IPS-NIHi7 (cell line): Measurements from ENCODE around the gene AFAP1L2.
"Not testable (repeated sequence)": the region's sequence is repeated elsewhere in the genome, so short reads cannot be mapped to it uniquely, and the experiment has no call there.

ENCODE experiments used
- DNase-seq: peaks from one replicate; pipeline ENCODE4 v3.0.0; 2012; ENCODE audit warnings: mixed read lengths; ENCODE audit errors: extremely low spot score

Gene AFAP1L2

DNA sequence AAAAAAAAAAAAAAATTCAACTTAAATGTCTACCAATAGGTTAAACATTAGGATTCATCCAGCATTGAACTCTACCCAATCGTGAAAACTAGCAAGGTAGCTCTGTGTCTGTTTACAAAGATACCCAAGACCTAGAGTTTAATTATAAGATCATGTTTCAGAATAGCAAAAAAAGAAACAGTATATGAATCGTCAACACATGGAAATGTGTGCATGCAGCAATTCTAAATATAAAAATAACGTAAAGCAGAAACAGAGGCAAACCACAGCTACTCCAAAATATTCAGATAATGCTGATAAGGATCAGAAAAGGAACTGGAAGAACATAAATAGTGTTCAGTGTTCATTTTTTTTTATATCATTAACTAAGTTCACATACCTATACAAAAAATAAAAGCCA is 68.7 kb downstream of the AFAP1L2 start:
- DNase-seq, result no peak

GRCh38 chr10:114334301-114334700 is 70.0 kb downstream of the AFAP1L2 start:
- DNase-seq, result no peak

DNA sequence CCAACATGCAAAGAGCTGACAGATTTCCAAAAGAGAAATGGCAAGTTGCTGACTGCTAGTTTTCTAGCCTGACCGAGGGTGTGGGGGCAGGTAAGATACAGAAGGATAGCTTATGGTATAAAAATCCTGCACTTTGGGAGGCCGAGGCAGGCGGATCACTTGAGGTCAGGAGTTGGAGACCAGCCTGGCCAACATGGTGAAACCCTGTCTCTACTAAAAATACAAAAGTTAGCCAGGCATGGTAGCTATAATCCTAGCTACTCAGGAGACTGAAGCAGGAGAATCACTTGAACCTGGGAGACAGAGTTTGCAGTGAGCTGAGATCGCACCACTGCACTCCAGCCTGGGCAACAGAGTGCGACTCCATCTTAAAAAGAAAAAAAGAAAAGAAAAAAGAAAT is 70.9 kb downstream of the AFAP1L2 start:
- not testable (repeated sequence) for DNase-seq

DNA sequence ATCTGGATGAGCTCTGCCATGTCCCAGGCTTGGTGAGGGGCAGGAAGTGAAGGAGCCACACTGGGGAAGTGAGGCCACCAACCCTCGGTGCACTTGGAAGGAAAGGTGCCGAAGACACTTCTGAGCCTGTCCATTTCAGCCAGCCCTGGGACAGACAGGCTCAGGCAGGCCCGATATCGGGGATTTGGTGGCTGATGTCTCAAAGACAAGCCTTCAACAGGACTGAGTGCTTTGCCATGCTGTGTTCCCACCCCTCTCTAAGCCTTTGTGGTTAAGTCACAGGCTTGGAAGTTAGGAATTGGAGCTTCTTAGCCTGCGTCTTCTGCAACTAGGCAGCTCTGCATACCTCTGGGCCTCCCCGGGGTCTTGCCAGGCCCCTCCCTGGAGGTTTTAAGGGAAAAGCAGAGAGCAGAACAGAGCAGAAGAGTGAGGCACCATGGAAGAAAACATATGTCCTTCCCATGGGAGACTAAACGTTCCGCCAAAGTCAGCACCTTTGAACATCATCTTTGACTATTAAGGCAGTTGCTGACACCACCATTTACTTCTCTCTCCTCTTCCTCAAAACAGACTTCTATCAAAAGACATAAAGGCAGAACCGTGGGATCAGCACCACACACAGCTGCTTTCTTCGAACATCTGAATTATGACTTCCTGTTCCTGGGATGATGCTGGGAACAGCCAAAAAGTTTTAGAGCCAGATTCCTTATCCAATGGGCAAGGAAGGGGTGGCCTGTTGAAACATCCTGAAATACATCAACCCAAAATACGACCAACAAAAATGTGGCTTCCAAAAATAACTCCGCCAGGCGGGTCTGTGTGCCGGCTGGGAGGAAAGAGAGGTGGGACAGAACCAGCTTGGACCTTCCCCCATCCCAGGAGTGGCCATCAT is 71.8 kb downstream of the AFAP1L2 start:
- DNase-seq, result no peak

GRCh38 chr10:114329634-114330365 is 74.5 kb downstream of the AFAP1L2 start:
- no peak for DNase-seq

GRCh38 chr10:114328874-114329273 is 75.4 kb downstream of the AFAP1L2 start:
- DNase-seq, result no peak

DNA sequence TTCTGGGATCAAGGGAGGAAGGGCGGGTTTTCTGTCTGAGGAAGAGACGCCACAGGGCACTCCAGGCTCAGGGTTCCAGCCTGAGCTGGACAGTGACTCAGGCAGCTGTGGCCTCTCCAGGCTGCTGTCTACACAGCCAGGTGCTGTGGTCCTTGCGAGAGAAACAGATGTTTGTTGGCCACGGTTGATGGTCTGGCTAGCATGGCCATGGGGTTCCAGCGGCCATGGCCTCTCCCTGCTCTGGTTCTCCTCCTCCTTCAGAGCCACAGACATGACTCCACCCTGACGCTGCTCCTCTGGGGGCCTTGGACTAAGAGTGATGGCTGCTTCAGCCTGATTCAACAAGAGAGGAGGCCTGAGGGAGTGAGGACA is 75.9 kb downstream of the AFAP1L2 start:
- no peak for DNase-seq

DNA sequence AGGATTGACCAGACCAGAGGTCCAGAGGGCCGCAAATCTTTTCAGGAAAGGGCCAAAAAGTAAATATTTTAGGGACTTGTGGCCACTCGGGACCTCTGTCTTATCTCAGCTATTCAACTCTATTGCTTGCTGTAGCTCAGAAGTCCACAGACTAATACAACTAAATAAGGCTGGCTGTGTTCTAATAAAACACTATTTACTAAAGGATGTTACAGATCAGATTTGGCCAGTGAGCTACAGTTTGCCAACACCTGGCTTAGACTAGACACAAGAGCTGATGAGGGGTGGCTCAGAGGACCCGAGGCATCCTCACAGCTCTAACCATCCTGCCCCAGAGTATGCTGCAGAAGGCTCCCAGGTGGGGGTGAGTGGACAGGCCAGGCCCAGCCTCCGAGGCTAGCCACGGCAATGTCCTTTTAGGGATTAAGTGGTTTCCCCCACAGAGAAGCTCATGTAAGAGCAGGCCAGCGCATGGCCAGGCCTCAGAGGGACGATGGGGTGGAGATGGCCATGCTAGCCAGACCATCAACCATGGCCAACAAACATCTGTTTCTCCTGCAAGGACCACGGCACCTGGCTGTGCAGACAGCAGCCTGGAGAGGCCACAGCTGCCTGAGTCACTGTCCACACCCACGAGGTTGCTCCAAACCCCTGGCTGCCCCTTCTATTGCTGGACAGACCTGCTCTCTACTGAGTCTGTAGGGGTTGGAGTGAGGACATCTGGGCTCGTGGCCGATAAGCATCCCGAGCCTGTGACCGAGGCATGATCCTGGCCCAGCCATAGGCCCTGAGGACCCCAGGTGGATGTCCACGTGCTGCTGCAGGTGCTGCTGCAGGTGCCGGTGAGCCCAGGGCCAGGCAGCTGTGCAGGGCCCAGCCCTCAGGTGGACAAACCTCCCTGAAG is 76.5 kb downstream of the AFAP1L2 start:
- no peak for DNase-seq

- DNase-seq, result no peak
Measured at GRCh38 chr10:114326795-114327194, 77.5 kb downstream of the AFAP1L2 start.

GRCh38 chr10:114323023-114323422 is 81.3 kb downstream of the AFAP1L2 start:
- no peak for DNase-seq

DNA sequence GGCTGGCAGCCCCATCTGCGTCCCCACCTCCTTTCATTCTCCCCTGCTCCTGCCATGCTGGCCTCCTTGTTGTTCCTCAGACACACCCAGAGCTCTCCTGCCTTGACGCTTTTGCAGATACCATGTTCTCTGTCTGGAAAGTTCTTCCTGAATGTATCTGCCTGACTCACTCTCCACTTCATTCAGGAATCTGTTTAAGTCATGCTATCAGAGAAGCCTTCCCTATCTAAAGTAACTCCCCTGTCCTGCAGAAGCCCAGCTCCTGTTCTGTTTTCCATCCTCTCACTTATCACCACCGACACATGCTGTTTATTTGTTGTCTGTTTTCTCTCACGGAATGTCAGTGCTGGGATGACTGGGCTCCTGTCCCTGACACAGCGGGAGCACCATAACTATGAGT is 82.0 kb downstream of the AFAP1L2 start:
- DNase-seq, result no peak

DNA sequence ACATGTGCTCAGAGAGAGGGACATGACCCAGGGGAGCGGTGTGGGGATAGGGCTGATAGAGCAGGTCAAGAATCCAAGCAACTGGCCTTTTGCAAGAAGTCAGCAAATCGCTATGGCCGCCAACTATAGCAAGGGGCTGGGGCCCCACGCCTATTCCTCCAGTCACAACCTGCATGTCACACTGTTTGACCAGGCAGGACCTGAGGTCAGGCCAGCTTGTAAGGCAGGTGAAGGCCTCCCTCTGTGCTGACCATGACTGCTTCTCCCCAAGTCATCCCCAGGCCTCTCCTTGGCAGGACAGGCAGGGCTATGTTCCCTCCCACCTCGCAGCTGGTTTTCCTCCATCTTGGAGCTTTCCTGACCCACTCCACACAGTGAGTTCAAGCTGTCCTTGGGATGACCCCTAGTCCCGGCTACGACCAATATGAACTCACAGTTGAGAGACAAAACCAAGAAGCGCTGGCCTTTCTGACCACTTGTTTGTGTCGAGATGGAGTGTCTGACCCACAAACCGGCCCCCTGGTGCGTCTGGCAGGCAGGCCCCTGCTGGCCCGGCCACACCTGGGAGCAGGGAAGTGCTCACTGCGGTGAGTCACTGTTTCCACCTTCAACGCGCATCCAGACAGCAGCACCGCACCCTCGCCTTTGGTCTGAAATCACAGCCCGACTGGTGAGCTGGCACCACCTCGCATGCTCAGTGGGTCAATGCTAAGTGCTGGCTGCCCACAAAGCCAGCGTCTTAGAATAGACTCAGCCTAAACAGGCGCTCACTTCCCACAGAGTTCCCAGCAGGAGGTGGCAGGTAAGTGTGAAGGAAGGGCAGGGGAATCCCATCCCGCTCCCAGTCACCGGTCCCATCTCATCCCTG is 83.8 kb downstream of the AFAP1L2 start:
- DNase-seq, result peak; percentile 64

GRCh38 chr10:114319406-114320248 is 84.7 kb downstream of the AFAP1L2 start:
- DNase-seq, result no peak

DNA sequence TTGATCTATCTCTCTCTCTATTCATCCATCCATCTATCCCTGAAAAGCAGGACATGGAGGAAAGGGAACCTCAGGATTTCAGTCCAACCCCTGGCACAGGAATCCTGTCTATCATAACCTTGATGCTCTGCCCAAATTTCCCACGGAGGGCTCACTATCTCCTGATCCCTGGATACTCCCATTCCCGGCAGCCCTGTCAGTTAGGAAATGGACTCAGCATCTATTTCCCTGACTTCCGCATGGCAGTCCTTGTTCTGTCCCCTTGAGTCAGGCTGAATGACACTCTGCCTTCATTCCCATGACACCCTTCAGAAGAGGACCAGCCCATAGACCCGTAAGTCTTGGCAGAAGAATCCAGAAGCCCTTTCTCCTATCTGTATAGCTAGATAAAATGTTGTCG is 87.6 kb downstream of the AFAP1L2 start:
- no peak for DNase-seq

GRCh38 chr10:114315566-114316420 is 88.5 kb downstream of the AFAP1L2 start:
- DNase-seq, result no peak

DNA sequence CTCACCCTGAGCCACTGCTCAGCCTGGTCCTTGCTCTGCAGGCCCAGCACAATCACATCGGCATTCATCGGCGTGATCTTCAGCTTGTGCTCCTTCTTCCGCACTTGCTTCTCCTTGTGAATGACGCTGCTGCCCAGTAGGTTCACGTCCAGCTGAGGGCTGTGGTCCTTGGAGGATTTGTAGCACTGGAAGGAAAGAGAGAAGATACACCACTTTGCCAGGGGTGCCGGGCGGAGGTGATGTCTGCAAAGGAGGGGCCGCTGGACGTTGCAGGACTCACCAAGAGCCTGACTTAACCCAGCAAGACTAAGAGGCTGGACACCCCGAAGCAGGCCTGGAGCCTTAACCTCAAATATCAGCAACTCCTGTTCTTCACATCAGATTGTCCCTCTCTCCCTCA is 90.4 kb downstream of the AFAP1L2 start:
- no peak for DNase-seq

DNA sequence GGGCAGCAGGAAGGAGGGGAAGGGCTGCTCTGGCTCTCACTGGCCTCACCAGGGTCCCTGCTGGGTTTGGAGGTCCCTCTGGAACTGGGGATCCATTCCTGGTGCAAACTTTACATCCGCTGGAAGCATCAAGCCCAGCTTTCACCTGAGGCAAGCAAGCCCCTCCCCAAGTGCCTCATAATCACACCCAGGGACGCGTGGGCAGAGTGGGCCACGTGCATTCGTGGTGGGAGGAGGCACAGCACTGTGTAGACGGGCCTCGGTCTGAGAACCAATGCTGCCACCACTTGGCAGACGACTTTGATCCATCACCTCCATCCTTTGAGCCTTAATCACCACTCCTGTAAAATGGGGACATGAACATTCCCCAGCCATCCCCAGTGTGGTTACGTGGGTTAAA is 91.2 kb downstream of the AFAP1L2 start:
- no peak for DNase-seq

DNA sequence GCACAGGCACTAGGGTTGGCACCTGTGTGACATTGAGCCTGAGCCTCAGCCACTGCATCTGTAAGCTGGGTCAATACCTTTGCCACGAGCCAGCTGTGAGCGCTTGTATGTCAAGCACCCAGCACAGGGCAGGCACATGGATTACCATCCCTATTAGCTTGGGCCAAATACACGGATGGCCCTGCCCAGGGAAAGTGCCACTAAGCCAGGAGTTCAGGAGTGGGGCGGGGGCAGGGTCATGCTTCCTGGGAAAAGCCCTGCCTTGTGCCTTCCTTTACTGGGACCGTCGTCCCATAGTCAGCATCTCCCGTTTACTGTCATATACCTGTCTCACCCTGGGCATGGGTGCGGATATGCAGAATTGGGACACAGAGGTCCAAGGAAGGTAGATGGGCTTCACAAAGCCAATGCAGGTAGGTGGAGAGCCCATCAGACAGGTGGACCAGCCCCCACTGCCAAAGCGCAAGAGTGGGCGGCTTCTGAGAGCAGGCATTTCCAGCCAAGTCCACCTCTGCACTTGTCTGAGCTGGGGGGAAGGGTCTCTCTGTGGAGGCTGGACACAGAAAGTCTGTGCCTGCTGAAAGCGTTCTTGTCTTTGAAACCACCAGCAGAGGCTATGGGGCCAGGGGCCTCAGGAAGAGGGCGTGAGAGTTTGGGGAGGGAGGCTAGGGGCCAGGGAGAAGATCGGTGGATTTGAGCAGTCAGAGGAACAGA is 92.6 kb downstream of the AFAP1L2 start:
- no peak for DNase-seq

- no peak for DNase-seq
Measured at GRCh38 chr10:114311023-114311422, 93.3 kb downstream of the AFAP1L2 start.
